Stimulated activated CD4-positive, alpha-beta T cell treated with anti-CD3 and anti-CD28 coated beads, Interleukin-1b, Interleukin-23, amount 100 ng/mL, for 48 hours (primary cell): ENCODE measurements around the gene GAR1.
"Not testable (repeated sequence)": the region's sequence is repeated elsewhere in the genome, so short reads cannot be mapped to it uniquely, and the experiment has no call there.

Experiments
- DNase-seq: peaks from one replicate; pipeline ENCODE4 v3.0.0-alpha.2; 2020

Gene GAR1

DNA sequence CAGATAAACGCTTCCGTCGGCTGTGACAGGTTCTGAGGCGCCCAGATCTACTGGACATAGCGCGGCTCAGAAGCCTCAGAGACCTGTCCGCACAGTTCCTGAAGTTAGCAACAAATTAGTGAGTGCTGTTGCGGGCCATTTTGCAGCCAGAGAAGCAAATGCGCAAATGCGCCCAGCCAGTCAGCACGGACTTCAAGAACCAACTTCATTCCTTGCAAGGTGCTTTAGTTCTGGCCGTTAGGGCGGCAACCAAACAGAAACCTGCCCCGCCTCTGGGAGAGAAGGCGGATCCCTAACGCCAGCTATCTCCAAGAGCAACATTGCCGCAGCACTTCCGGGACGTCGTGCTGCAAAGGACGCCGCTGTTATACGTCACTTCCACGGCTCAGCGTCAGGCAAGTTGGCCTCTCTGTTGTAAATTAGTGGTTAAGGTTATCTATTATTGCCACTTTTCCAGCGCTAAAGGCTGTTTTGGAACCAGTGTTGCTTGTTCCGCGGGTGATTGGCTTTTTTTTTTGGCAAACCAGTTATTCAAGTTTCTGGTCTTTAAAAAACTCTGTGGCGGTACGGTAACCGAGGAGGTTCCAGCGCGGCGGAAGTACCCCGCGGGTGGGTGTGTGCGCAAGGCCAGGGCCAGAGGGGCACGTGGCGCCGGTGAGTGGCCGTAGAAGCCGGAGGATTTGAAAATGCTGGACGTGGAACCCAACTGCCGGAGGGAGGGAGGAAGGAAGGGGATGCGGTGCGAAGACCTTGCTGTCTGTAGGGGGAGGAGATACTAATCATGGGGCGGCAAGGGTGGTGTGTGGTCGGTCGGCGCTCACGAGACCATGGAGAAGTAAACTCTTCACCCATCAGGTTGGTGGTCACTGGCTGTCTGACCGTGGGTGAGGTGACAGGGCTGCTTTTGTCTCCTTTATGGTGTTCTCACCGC lies at the start of gene GAR1:
Gene GAR1 (plus strand): TSS at position 612 of the 931 bp plus-strand sequence. CDS start 403 bp downstream, outside the sequence.
- DNase-seq = peak; percentile 91

DNA sequence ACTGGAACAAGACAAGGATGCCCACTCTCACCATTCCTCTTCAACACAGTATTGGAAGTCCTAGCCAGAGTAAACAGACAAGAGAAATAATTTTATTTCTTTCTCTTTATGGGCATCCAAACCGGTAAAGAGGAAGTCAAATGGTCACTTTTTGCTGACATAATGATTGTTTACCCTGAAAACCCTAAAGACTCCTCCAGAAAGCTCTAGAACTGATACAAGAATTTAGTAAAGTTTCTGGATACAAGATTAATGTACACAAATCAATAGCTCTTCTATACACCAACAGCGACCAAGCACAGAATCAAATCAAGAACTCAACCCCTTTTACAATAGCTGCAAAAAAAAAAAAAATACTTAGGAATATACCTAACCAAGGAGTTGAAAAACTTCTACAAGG lies 33.5 kb upstream of the GAR1 start:
- DNase-seq = not testable (repeated sequence)

DNA sequence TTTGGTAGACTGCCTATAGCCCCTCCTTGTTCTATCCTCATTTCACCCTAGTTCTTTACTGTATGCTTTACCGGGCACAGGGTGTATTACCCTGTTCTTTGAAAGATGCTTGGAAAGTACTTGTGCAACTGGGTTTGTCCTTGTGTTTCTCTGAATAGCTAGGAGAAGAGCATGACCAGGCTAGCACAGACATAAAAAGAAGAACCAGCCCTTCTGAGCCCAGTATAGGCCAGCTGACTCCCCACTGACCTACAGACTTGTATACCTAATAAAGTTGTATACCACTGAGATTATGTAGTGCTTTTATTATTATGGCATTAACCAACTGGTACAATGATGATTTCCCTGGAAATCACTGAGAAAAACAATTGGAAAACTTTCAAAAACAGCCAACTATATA lies 28.7 kb upstream of the GAR1 start:
- DNase-seq = no peak

DNA sequence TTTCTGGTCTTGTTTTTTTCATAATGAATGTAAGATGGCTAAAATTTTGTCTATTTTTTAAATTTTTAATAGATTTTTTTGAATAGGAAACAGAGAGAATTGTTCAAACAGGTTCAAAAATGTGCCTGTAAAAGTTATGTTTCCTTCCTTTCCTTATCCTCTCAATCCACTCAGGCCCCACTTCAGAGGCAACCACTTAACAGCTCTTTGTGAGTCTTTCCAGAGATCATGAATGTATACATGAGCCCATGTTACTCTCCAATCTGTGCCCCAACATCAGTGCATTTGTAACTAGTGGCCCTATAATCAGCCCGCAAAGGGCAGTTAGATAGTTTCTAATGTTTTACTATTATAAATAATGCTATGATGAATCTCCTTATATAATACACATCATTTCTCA lies 27.8 kb upstream of the GAR1 start:
- no peak for DNase-seq

DNA sequence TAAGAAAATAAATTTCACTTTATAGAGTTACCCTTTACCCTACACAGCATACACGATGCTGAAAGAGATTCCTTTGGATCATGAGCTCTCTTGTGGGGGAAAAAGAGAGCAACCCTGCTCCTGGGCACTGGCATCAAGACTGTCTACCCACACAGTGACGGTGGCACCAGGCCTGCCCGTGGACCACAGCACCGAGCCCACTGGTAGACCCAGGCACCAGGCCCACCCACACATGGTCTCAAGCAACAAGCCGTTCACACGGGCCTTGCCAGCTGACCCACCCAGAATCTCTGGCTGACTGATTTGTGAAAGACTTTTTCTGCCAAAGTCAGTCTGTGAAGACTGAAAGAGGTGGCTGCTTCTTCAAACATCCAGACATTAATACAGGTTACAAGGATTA lies 20.5 kb upstream of the GAR1 start:
- no peak for DNase-seq

DNA sequence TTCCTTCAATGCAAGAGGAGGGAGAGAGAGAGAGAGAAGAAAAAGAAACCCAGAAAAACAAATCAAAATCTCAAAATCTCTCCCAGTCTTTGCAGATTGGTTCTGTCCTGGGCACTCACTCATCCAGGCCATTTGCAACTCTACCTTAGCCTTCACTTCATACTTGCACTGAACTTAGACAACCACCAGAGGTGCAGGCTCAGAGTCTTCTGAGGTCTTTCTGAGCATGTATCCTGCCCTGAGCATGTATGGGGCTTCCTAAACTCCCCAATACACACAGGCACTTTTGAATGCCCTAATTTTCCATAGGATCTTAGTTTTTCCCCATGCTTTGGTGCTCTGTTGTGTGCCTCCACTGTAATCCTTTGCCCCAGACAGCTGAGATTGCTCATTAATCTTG lies 16.7 kb upstream of the GAR1 start:
- DNase-seq = no peak

DNA sequence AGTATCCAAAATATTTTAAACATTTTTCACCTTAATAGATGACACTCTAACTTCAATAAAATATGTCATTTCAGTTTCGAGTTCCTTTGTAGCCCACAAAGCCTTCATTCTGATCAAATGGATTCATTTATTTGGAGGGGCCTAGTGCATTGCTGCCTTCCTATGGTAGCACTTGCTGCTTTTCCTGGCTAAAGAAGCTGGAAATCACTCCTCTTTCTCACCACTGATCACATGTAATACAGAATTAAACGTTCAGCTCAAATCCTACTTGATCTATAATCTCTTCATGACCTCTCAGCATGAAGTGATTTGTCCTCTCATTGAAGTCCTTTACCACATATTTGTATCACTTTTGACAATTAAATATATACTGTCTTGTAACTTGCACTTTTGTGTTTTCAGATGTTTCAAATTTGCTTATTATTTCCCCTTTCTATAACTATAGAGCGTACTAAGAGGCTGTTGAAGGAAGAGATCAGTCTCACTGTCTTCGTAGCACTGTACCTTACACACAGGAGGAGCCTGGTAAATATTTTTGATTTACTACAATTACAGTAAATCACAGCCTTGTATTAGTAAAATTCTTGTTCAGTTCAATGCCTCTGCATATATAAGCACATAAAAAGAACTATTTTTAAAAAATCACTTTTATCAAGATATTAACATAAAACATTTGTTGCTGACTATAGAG lies 14.3 kb upstream of the GAR1 start:
- no peak for DNase-seq

DNA sequence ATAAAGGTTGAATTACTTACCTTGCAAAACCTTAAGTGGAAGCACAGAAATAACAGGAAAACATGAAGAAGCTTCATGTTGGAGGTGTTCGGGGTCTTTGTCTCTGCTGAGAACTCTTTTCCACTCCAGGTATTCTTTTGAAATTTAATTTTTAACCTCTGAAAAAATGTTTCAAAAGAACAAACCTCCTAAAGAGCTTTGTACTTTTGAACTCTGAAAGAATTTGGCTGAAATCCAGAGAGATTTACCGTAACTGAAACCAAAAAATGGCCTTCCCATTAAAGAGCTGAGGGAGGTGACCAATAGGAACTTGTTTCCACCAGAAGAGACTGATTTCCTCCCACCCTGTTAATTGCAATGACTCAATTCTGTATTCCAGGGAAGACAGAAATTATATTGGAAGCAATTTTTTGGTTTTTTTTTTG lies 13.7 kb upstream of the GAR1 start, which contains the start of gene CFI:
Gene CFI (minus strand): TSS at position 105 of the 425 bp plus-strand sequence. CDS start 28 bp downstream, at position 77.
- DNase-seq = no peak

DNA sequence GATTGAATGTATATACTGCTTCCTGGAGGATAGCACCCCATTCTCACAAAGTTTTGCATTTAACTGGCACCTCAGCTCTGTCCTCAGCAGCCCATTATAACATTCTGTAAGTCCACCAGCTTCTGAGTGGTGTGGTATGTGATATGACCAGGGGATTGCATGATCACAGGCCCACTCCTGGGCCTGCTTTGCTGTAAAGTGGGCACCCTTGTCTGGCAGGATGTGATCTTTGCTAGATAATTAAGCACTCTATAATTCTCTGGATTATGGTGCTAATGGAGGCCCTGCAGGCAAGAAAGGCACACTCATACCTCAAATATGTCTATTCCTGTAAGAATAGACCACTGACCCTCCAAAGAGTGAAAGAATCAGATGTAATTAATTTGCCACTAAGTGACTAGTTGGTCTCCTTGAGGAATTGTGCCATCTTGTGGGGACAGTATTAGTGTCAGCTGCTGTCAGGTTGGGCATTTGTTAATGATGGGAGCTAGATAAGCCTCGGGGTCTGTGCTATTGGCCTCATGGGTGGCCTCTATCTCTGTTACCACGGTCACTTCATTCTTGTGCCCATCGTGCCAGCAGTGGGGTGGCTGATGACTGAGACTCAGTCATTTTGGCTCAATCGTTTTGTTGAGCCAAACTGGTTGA lies 11.5 kb upstream of the GAR1 start:
- no peak for DNase-seq

DNA sequence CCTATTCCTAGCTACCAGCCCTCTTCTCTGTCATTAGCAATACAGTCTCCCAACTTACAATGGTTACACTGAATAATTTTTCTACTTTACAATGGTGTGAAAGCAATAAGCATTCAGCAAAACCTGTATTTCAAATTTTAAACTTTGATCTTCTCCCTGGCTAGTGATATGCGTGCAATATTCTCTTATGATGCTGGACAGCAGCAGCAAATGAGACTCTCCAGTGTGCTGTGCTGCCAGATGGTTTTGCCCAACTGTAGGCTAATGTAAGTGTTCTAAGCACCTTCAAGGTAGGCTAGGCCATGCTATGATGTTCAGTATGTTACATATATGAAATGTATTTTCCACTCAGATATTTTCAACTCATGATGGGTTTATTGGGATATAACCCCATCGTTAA lies 5.9 kb upstream of the GAR1 start:
- DNase-seq = no peak

DNA sequence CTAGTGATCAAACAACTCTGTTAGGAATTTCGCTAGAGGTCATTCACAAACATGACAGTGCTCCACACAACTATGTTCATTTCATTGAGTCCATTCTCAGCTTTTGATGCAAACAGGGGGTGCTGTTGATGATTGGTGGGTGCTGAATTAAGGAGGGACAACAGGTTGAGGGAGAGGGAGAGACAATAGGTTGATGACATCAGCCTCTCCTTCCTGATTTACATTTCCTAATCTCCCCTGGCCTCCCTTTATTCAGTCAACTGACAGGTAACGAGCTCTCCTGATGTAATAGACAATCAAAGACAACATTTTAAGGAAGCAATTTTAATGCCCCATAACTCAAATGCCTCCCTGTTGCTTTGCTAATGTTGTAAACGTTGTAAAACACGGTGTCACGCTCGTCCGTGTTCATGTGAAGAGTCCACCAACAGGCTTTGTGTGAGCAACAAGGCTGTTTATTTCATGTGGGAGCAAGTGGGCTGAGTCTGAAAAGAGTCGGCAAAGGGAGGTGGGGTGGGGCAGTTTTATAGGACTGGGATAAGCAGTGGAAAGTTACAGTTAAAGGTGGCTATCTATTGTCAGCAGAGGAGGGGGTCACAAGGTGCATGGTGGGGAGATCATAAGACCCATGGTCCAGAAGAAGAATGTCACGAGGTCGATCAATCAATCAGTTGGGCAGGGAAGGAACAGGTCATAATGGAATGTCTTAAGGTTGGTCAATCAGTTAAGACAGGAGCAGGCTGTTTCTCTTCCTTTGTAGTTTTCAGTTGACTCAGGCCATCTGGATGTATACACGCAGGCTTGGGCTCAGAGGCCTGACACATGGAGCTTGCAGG lies 4.8 kb upstream of the GAR1 start:
- DNase-seq = no peak

DNA sequence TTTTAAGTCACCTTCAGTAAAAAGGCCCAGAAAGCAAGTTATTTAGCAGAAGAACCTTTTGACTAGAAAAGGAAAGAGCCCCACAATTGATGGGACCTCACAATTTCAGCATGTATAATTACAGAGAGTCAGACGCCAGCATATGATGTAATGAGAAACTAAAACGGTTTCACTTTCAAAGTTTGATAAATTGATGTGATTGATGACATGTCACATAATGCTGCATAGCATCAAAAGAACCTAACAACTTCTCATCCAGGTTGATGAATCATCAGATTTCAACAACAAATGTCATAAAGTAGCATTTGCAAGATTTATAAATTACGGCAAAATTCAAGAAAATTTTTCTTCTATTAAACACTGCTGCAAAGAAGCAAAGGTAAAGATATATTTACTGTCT lies 3.9 kb upstream of the GAR1 start:
- no peak for DNase-seq

DNA sequence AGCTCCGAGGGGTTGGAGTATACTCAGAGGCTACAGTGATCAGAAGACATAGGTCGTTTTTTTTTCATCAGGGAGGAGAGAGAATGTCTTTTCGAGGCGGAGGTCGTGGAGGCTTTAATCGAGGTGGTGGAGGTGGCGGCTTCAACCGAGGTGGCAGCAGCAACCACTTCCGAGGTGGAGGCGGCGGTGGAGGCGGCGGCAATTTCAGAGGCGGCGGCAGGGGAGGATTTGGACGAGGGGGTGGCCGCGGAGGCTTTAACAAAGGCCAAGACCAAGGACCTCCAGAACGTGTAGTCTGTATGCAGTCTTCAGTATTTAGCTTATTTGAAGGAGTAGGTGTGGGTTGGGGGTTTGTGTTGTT lies 500 bp downstream of the GAR1 start:
- DNase-seq = peak; percentile 38

DNA sequence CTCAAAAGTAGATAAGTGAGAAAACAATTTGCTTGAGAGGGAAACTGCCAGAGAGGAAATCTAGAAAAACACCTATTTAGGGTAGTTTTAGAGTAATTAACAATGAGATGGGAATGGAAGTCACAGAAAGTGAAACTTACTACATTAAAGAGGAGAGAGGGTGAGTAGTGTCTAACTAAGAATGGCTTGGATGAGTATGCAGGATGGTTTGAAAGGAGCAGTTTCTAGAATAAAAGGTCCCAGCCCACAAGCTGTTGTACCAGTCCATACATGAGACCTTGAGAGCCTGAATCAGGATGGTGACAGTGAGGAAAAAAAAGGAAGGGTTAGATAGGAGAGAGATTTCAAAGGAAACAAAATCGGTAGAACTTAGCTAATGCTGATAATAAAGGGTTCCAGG lies 1.3 kb downstream of the GAR1 start:
- peak; percentile 3 for DNase-seq

DNA sequence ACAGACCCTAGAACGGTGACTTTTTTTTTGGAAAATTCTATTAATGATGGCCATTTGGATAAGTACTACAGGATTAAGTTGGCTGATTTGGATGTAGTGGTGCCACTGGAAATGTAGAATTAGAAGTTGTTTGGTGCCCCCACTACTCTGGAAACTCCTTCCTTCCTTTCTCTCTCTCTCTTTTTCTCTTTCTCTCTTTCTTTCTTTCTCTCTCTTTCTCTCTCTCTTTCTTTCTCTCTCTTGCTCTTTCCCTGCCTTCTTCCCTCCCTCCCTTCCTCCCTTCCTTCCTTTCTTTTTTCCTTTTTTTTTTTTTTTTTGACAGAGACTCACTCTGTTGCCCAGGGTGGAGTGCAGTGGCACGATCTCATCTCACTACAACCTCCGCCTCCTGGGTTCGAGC lies 2.7 kb downstream of the GAR1 start:
- no peak for DNase-seq

DNA sequence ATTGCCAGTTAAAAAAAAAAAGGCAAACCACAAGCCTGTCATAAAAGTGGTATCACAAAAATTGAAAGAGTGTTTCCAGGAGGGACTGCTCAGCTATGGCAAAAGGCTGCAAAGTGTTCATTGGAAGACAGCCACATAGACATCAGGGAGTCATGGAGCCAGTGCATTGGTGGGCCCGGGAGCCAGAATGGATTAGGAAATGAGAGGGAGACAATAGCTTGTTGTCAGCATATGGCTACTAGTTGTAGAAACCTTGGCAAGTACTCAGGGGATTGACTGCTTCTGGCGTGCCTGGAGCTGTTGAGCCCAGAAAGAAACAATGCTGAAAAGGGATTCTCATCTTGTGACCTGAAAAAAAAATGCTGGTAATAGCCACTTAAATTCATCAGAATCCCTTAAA lies 5.0 kb downstream of the GAR1 start:
- no peak for DNase-seq

DNA sequence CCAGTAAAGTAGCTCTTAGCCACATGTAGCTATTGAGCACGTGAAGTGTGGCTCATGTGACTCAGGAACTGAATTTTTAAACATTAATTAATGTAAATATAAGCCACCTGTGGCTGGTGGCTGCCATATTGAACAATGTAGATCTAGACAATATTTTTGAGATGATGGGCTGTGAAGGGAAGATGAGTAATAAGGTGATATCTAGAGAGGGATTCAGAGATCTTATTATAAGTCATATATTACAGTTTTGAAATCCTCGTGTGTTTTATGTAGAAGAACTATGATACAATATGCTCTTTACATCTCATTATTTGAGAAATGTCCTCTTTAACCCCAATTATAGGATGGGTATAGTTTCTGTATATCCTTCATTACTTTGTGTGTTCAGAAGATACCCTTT lies 5.6 kb downstream of the GAR1 start:
- DNase-seq = peak; percentile 4

DNA sequence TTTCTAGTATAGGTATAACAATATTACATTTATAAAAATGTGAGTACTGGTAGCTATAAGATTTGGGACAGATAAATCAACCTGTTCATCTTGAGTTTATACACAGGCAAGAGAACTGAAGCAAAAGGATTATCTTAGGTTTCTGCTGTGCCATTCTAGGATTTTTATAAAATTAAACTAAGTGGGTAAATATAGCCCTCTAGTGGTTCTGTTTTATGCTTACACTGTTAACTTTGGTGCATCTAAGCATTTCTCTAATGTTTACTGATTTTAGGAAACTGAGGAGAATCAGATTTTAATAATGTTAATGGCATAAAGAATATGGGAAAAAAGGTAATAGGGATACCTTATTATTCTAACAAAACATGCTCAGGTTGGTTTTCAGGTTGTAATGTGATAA lies 11.2 kb downstream of the GAR1 start:
- DNase-seq = no peak

DNA sequence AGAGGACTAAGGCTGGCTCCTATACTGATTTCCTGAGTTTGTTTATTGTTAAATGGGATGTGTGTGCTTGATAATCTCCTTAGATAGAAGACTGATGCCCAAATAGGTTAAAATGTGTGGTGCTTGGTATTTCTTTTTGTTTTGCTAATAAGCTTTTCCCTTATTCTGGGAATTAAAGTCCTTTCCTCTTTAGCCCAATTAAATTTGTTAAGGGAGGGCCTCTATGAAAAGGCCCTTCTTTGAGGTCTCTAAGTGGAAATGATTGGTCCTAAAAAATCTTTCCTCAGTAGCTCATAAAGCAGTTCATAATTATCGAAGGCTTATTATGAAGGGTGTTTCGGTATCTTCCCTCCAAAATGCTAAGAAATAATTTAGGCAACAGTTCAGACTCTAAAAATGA lies 12.1 kb downstream of the GAR1 start, which contains the start of gene RRH:
Gene RRH (plus strand): TSS at position 301 of the 400 bp plus-strand sequence. CDS start 56 bp downstream, at position 357.
- no peak for DNase-seq

DNA sequence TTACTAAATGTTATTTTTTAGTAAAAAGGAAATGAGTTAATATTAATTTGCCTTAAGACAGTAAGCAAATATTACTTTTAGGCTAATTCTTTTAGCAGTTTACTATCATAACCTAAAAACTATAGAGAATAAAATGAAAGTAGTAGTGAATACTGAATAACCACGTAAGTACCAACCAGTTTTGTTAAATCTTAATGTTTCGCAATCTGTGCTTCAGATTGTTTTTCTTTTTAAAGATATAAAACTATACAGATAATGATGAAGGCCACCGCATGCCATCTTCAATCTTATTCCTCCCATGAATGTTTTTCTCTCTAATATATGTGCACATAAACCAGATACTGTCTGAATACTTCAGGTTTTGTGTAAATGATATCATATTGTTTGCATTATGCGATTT lies 18.2 kb downstream of the GAR1 start:
- no peak for DNase-seq

DNA sequence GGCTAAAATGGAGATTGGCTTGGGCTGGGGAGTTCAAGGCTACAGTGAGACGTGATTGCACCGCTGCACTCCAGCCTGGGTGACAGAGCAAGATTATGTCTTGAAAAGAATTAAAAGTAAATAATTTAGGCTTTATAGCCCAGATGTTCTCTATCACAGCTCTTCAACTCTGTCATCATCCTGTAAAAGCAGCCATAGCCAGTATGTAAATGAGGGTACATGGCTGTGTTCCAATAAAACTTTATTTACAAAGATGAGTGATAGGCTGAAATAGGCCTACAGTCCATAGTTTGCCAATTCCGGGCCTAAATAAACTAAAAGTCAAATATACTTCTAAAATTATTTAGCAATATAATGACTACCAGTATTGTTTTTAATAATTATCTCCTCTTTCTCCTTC lies 21.4 kb downstream of the GAR1 start:
- DNase-seq = no peak

DNA sequence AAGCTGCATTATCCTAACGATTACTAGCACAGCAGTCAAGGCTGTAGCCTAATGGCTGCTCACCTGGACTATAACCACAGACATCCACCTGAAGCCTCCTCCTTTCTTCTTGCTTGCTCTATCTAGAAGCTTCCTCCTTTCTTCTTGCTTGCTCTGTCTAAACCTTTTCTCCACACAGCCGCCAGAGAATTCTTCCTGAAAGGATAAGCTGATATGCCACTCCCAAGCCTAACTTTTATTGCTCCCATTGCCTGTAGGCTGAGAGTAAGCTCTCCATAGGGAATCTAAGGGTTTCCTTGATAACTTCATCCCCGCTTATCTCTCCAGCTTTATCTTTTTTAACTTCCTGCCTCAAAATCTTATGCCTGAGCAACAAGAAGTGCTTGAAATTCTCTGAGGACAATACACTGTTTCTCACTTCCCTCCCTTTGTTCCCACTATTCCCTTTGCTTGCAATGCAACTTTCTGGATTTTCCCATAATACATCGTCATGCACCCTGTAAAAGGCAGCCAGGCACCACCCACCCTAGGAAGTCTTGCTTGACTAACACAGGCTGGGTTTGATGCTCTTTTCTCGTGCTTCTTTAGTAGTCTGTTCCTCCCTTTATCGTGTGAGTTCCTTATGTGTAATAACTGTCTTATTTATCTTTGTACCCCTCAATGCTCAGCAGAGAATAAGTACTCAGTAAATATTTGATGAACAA lies 31.0 kb downstream of the GAR1 start:
- no peak for DNase-seq
